ENCODE data around the gene HOXB6. TPM values are rescaled to one million over a fixed set of nuclear protein-coding genes. Genes with fewer than 3 reads are reported as not detected.

Gene HOXB6
- polyA plus RNA-seq, 4 donors, result 67.8 to 159 (median 116) TPM

DNA sequence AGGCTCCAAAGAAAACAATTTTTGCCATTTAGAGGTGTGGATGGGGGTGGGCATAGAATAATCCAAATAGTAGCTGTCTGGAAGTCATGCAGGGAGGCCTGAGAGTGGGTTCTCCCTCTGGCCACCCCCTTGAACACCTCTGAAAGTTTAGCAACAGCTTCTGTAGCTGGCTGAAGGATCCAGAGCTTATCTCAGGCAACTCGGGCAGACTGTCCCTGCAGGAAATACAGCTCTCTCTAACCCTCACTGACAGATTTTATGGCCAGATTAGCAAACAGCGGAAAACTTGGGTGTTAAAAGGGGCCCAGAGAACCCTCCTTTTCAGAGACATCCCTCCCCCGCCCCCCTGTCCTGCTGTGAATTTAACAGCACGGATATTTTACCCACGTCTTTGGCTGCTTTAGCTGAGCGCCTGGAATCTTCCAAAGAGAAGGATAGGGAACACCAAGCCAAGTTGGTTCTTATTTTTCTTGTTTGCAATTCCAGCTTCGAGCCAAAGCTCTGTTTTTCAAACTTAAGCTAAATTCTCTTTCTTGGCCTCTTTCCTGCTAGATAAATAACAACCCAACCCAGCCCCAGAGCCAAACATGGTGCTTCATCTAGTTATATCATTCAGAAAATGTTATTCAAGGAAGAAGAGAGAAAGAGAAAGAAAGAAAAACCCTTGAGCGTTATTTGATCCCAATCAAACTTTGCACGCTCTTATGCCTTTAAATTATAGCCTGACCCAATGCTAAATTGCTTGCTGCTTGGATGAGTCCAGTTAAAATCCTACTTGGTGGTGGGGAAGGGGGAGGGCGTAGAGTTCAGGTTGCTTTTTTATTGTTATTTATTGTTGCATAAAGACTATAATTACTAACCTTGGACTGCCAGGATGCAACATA is 57.6 kb downstream of the HOXB6 start:
- no peak for DNase-seq (ENCODE audit: low read depth in 4 of 4, low spot score in 2 of 4)

DNA sequence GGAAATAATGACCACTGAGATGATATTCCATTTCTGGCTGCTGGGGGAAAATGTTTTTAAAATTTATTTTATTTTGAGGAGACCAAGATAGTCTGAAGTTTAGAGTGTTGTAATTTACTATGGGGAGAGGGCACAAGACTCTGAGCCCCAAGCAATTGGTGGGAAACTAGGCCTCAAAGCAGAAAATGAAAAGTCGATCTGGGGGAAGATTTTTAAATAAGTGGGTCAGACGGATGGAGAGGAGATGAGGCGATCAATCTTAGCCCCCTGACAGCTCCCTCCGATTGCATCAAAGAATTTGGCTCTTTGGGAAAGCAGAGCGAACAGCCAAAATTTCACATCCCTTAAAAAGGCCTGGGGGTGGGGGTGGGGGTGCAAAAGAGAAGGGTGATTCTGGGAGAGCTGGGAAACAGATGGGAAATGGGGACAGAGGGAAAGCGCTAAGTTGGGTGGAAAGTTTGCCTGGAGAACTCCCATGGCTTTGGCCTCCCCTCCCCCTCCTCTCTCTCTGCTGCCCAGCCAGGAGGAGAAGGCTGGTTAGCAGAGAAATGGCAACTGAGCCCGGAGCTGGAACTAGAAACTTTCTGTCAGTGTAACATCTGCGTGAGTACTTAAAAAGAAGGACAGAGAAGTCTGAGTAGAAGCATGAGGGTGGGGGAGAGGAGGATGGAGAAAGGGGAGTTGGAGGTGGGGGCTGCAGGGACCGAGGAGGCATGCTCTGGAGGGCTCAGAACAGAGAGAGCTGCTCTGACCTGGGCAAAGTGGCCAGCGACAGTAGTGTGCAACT is 58.5 kb downstream of the HOXB6 start:
- no peak for DNase-seq (ENCODE audit: low read depth in 4 of 4, low spot score in 2 of 4)

Other genes starting within 250 kb of the HOXB6 start
- gene SKAP1, start 174.8 kb downstream of the HOXB6 start, polyA plus RNA-seq (ENCODE audit: insufficient read length in 4 of 4), result 10 to 100 TPM in 3 of 4 donors, 1 to 10 TPM in 1; 9.9 to 13.6 (median 12.4) TPM
- gene HOXB1, start 74.0 kb downstream of the HOXB6 start, polyA plus RNA-seq (ENCODE audit: insufficient read length in 4 of 4), result under 1 TPM; 0.17 to 0.58 (median 0.40) TPM
- gene HOXB2, start 59.9 kb downstream of the HOXB6 start, polyA plus RNA-seq (ENCODE audit: insufficient read length in 4 of 4), result 10 to 100 TPM; 42.3 to 63.0 (median 53.9) TPM
- 10 to 100 TPM in 2 of 4 donors, 1 to 10 TPM in 2; 6.8 to 22.8 (median 14.5) TPM for gene HOXB4, start 26.6 kb downstream of the HOXB6 start, polyA plus RNA-seq (ENCODE audit: insufficient read length in 4 of 4)
- 100 to 1,000 TPM; 112 to 237 (median 181) TPM for gene HOXB3, start 14.7 kb downstream of the HOXB6 start, polyA plus RNA-seq (ENCODE audit: insufficient read length in 4 of 4)
- gene HOXB5, start 11.2 kb downstream of the HOXB6 start, polyA plus RNA-seq (ENCODE audit: insufficient read length in 4 of 4), result 10 to 100 TPM; 23.9 to 51.6 (median 37.1) TPM
- gene HOXB7, start 6.0 kb upstream of the HOXB6 start, polyA plus RNA-seq (ENCODE audit: insufficient read length in 4 of 4), result 10 to 100 TPM; 45.7 to 64.9 (median 51.8) TPM
- 10 to 100 TPM; 38.8 to 60.8 (median 58.2) TPM for gene HOXB8, start 10.3 kb upstream of the HOXB6 start, polyA plus RNA-seq (ENCODE audit: insufficient read length in 4 of 4)
- gene HOXB9, start 21.4 kb upstream of the HOXB6 start, polyA plus RNA-seq (ENCODE audit: insufficient read length in 4 of 4), result 10 to 100 TPM; 57.8 to 70.4 (median 64.7) TPM
- not detected for gene PRAC1, start 117.5 kb upstream of the HOXB6 start, polyA plus RNA-seq (ENCODE audit: insufficient read length in 4 of 4)
- not detected for gene PRAC2, start 118.2 kb upstream of the HOXB6 start, polyA plus RNA-seq (ENCODE audit: insufficient read length in 4 of 4)
- gene HOXB13, start 123.8 kb upstream of the HOXB6 start, polyA plus RNA-seq (ENCODE audit: insufficient read length in 4 of 4), result not detected
- gene TTLL6, start 212.2 kb upstream of the HOXB6 start, polyA plus RNA-seq (ENCODE audit: insufficient read length in 4 of 4), result under 1 TPM; 0.35 to 0.60 (median 0.47) TPM
- gene CALCOCO2, start 226.0 kb upstream of the HOXB6 start, polyA plus RNA-seq (ENCODE audit: insufficient read length in 4 of 4), result 10 to 100 TPM; 61.7 to 94.5 (median 82.6) TPM

All from left renal cortex interstitium (tissue), 4 donors.